WTC11 (cell line): ENCODE measurements around the gene ZMIZ1. TPM values are rescaled to one million over a fixed set of nuclear protein-coding genes. Genes with fewer than 3 reads are reported as not detected.

Experiments used
- ATAC-seq: fragments of 200-7000 bp; cut with Tn5 transposase; 2 replicates; pipeline ENCODE4 v1.10.0; 2021; ENCODE audit warnings: mild to moderate bottlenecking, moderate library complexity
- CTCF ChIA-PET: fragments of 300-600 bp; sonication (Branson Sonifier 250); formaldehyde crosslinking; loops from one replicate; lab custom pipeline; 2021; ENCODE audit warnings: antibody characterized with exemption; lab: Charles Lee
- POLR2A ChIA-PET: fragments of 350-600 bp; sonication (Branson Sonifier 250); formaldehyde crosslinking; loops from one replicate; lab custom pipeline; 2021; ENCODE audit warnings: antibody characterized with exemption; lab: Charles Lee
- DNase-seq: peaks from one replicate; pipeline ENCODE4 v3.0.0; 2021; ENCODE audit warnings: low spot score
- H3K27ac Mint-ChIP-seq: 2 replicates; pipeline ENCODE4 v1.8.0; 2021; ENCODE audit warnings: mixed read lengths
- H3K27me3 Mint-ChIP-seq: 2 replicates; pipeline ENCODE4 v1.8.0; 2021; ENCODE audit warnings: low read depth, mild to moderate bottlenecking, moderate library complexity, mixed read lengths
- H3K36me3 Mint-ChIP-seq: 2 replicates; pipeline ENCODE4 v1.8.0; 2021; ENCODE audit warnings: mixed read lengths
- H3K4me1 Mint-ChIP-seq: 2 replicates; pipeline ENCODE4 v1.8.0; 2022; ENCODE audit warnings: mixed read lengths
- H3K4me3 Mint-ChIP-seq: 2 replicates; pipeline ENCODE4 v1.8.0; 2021; ENCODE audit warnings: mild to moderate bottlenecking, moderate library complexity, mixed read lengths
- H3K9me3 Mint-ChIP-seq: 2 replicates; pipeline ENCODE4 v1.8.0; 2021; ENCODE audit warnings: mixed read lengths
- CREM ChIP-seq: sonication (generic); formaldehyde crosslinking; IDR thresholded peaks from 2 replicates; pipeline ENCODE4 v1.8.1; 2022; ENCODE audit warnings: mild to moderate bottlenecking, missing genetic modification reagents, moderate library complexity
- EMX1 ChIP-seq: fragments of 250-450 bp; sonication (Bioruptor Pico); IDR thresholded peaks from 2 replicates; pipeline ENCODE4 v1.8.0; 2021; ENCODE audit warnings: mild to moderate bottlenecking
- ESRRA ChIP-seq: sonication (generic); formaldehyde crosslinking; IDR thresholded peaks from 2 replicates; pipeline ENCODE4 v1.8.1; 2022; ENCODE audit warnings: mild to moderate bottlenecking, missing genetic modification reagents, borderline replicate concordance
- FOXJ3 ChIP-seq: sonication (generic); formaldehyde crosslinking; IDR thresholded peaks from 2 replicates; pipeline ENCODE4 v1.9.0; 2021; ENCODE audit warnings: missing genetic modification reagents, mild to moderate bottlenecking, borderline replicate concordance
- FOXK1 ChIP-seq: sonication (generic); formaldehyde crosslinking; IDR thresholded peaks from 2 replicates; pipeline ENCODE4 v1.8.0; 2022; ENCODE audit warnings: mild to moderate bottlenecking, moderate library complexity, missing genetic modification reagents
- GABPB1 ChIP-seq: sonication (generic); formaldehyde crosslinking; IDR thresholded peaks from 2 replicates; pipeline ENCODE4 v1.8.1; 2023; ENCODE audit warnings: mild to moderate bottlenecking, missing genetic modification reagents
- IRF2 ChIP-seq: sonication (generic); formaldehyde crosslinking; IDR thresholded peaks from 2 replicates; pipeline ENCODE4 v1.8.0; 2022; ENCODE audit warnings: low read depth, missing genetic modification reagents, borderline replicate concordance
- JUN ChIP-seq: sonication (generic); formaldehyde crosslinking; IDR thresholded peaks from 2 replicates; pipeline ENCODE4 v1.8.0; 2023; ENCODE audit warnings: mild to moderate bottlenecking, missing genetic modification reagents
- MYBL2 ChIP-seq: sonication (generic); formaldehyde crosslinking; IDR thresholded peaks from 2 replicates; pipeline ENCODE4 v1.8.1; 2023; ENCODE audit warnings: mild to moderate bottlenecking, moderate library complexity, missing genetic modification reagents
- NR1H2 ChIP-seq: sonication (generic); formaldehyde crosslinking; IDR thresholded peaks from 2 replicates; pipeline ENCODE4 v1.9.0; 2021; ENCODE audit warnings: mild to moderate bottlenecking, moderate library complexity, missing genetic modification reagents
- ZNF219 ChIP-seq: sonication (generic); formaldehyde crosslinking; IDR thresholded peaks from 2 replicates; pipeline ENCODE4 v1.8.0; 2023; ENCODE audit warnings: missing genetic modification reagents, mild to moderate bottlenecking, borderline replicate concordance
- ZNF232 ChIP-seq: sonication (generic); formaldehyde crosslinking; IDR thresholded peaks from 2 replicates; pipeline ENCODE4 v1.8.0; 2022; ENCODE audit warnings: mild to moderate bottlenecking, missing genetic modification reagents
- ZNF416 ChIP-seq: fragments of 250-450 bp; sonication (Bioruptor Pico); IDR thresholded peaks from 2 replicates; pipeline ENCODE4 v1.9.0; 2021; ENCODE audit warnings: mild to moderate bottlenecking, inconsistent platforms
- total RNA-seq: library from RNA; stranded (reverse); gene quantifications from 3 replicates; pipeline ENCODE4 v1.2.3, GENCODE V29; 2021
- TF ChIP-seq, protein P1 (sequence below): sonication (generic); formaldehyde crosslinking; IDR thresholded peaks from 2 replicates; pipeline ENCODE4 v1.8.1; 2022; ENCODE audit warnings: mild to moderate bottlenecking, missing genetic modification reagents, moderate library complexity, borderline replicate concordance
- TF ChIP-seq, protein P2 (sequence below): sonication (generic); formaldehyde crosslinking; IDR thresholded peaks from 2 replicates; pipeline ENCODE4 v1.8.1; 2023; ENCODE audit warnings: mild to moderate bottlenecking, missing genetic modification reagents, moderate library complexity
- TF ChIP-seq, protein P3 (sequence below): sonication (generic); formaldehyde crosslinking; IDR thresholded peaks from 2 replicates; pipeline ENCODE4 v1.8.1; 2023; ENCODE audit warnings: mild to moderate bottlenecking, missing genetic modification reagents
- TF ChIP-seq, protein P4 (sequence below): fragments of 250-450 bp; sonication (Bioruptor Pico); IDR thresholded peaks from 2 replicates; pipeline ENCODE4 v2.1.2; 2022; ENCODE audit warnings: mild to moderate bottlenecking, moderate library complexity
- TF ChIP-seq, protein P5 (sequence below): fragments of 250-450 bp; sonication (Bioruptor Pico); IDR thresholded peaks from 2 replicates; pipeline ENCODE4 v1.9.0; 2021; ENCODE audit warnings: mild to moderate bottlenecking, borderline replicate concordance
- TF ChIP-seq, protein P6 (sequence below): sonication (generic); formaldehyde crosslinking; IDR thresholded peaks from 2 replicates; pipeline ENCODE4 v1.8.0; 2023; ENCODE audit warnings: mild to moderate bottlenecking, missing genetic modification reagents
- TF ChIP-seq, protein P7 (sequence below): sonication (generic); formaldehyde crosslinking; IDR thresholded peaks from 2 replicates; pipeline ENCODE4 v1.8.0; 2022; ENCODE audit warnings: mild to moderate bottlenecking, missing genetic modification reagents

Gene ZMIZ1
- total RNA-seq, 1 experiment from 2014 or later = 44.4 TPM

DNA sequence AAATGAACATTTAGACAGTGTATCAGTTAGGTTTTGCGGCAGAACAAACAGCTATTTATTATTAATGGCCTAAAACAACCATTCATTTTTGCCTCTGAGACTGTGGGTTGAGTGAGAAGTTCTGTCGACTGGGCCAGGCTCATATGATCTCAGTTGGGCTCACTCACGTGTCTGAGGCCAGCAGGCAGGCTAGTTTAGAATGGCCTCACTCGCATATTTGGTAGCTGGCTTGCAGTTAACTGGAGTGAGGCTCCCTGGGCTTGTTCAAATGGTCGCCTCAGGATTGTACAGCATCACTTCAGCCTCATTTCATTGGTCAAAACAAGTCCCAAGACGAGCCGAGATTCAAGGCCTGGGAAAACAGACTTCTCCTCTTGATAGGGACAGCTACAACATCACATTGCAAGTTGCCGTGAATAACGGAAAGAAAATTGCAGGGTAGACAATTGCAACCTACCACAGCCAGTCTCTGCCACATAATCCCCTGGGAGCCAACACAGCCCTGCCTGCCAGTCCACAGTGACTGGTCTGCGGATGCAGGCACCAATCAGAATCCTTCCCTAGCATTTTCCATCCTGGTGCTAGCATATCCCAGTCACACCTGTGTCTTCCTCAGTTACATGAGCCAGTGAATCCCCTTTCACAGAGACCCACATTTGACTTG is 255.4 kb downstream of the ZMIZ1 start:
- ChIA-PET POLR2A (no interaction called here), CTCF (interaction anchor here (1.0 to 3.0 kb wide), 2 partner anchors 22 to 51 kb away, joined by 4 to 9 read pairs; partner anchors contain the start of gene PPIF)
- no peaks in the 10 kb centered on the region for H3K36me3 Mint-ChIP-seq
- H3K27ac Mint-ChIP-seq = no peak overlapping the region
- TF ChIP-seq FOXK1 = no peak
- no peak for TF ChIP-seq ESRRA
- TF ChIP-seq, protein P1, sequence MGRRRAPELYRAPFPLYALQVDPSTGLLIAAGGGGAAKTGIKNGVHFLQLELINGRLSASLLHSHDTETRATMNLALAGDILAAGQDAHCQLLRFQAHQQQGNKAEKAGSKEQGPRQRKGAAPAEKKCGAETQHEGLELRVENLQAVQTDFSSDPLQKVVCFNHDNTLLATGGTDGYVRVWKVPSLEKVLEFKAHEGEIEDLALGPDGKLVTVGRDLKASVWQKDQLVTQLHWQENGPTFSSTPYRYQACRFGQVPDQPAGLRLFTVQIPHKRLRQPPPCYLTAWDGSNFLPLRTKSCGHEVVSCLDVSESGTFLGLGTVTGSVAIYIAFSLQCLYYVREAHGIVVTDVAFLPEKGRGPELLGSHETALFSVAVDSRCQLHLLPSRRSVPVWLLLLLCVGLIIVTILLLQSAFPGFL (CRISPR knock-in tag) = no peak
- no peak for TF ChIP-seq ZNF219 (CRISPR knock-in tag)
- TF ChIP-seq FOXJ3 (CRISPR knock-in tag) = no peak
- no peak for TF ChIP-seq MYBL2 (CRISPR knock-in tag)
- no peaks in the 10 kb centered on the region for H3K4me1 Mint-ChIP-seq
- H3K4me3 Mint-ChIP-seq = no peak overlapping the region
- ATAC-seq (no peak), DNase-seq (no peak)
- H3K9me3 Mint-ChIP-seq = peaks cover 5% of the 10 kb centered on the region
- no peaks in the 10 kb centered on the region; the same call in 1 of the 2 replicates for H3K27me3 Mint-ChIP-seq

DNA sequence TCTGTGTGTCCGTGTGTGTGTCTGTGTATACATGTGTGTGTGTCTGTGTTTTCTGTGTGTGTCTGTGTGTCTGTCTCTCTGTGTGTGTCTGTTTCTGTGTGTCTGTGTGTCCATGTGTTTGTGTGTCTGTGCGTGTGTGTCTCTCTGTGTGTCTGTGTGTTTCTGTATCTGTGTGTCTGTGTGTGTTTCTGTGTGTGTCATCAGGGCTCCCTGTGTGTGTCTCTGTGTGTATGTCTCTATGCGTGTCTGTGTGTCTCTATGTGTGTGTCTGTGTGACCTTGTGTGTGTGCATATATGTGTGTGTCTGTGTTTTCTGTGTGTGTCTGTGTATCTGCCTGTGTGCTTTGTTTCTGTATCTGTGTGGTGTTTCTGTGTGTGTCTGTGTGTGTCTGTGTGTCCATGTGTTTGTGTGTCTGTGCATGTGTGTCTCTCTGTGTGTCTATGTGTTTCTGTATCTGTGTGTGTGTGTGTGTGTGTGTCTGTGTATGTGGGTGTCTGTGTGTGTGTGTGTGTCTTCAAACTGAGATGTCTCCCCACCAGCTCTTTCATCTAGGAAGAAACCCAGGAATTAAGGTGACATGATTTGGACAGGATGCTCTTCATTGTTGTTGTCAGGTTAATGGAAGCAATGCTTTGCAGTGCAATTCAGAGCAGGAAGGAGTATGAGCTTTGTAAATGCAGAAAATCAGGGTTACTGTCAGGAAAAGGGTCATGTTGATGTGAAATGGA is 257.8 kb downstream of the ZMIZ1 start:
- ChIA-PET POLR2A (no interaction called here), CTCF (no interaction called here)
- H3K27me3 Mint-ChIP-seq = no peaks in the 10 kb centered on the region
- no peaks in the 10 kb centered on the region for H3K4me1 Mint-ChIP-seq
- ATAC-seq (no peak), DNase-seq (no peak)
- no peaks in the 10 kb centered on the region for H3K9me3 Mint-ChIP-seq
- no peak overlapping the region for H3K4me3 Mint-ChIP-seq
- H3K27ac Mint-ChIP-seq = no peak overlapping the region
- H3K36me3 Mint-ChIP-seq = no peaks in the 10 kb centered on the region
- TF ChIP-seq JUN (CRISPR knock-in tag) (no peak), ZNF416 (no peak), CREM (no peak), IRF2 (CRISPR knock-in tag) (no peak), GABPB1 (no peak), EMX1 (CRISPR knock-in tag) (no peak), ZNF232 (no peak), NR1H2 (CRISPR knock-in tag) (no peak)
- TF ChIP-seq, protein P2, sequence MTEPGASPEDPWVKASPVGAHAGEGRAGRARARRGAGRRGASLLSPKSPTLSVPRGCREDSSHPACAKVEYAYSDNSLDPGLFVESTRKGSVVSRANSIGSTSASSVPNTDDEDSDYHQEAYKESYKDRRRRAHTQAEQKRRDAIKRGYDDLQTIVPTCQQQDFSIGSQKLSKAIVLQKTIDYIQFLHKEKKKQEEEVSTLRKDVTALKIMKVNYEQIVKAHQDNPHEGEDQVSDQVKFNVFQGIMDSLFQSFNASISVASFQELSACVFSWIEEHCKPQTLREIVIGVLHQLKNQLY (CRISPR knock-in tag) = no peak
- TF ChIP-seq, protein P3, sequence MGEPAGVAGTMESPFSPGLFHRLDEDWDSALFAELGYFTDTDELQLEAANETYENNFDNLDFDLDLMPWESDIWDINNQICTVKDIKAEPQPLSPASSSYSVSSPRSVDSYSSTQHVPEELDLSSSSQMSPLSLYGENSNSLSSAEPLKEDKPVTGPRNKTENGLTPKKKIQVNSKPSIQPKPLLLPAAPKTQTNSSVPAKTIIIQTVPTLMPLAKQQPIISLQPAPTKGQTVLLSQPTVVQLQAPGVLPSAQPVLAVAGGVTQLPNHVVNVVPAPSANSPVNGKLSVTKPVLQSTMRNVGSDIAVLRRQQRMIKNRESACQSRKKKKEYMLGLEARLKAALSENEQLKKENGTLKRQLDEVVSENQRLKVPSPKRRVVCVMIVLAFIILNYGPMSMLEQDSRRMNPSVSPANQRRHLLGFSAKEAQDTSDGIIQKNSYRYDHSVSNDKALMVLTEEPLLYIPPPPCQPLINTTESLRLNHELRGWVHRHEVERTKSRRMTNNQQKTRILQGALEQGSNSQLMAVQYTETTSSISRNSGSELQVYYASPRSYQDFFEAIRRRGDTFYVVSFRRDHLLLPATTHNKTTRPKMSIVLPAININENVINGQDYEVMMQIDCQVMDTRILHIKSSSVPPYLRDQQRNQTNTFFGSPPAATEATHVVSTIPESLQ = no peak
- TF ChIP-seq, protein P4, sequence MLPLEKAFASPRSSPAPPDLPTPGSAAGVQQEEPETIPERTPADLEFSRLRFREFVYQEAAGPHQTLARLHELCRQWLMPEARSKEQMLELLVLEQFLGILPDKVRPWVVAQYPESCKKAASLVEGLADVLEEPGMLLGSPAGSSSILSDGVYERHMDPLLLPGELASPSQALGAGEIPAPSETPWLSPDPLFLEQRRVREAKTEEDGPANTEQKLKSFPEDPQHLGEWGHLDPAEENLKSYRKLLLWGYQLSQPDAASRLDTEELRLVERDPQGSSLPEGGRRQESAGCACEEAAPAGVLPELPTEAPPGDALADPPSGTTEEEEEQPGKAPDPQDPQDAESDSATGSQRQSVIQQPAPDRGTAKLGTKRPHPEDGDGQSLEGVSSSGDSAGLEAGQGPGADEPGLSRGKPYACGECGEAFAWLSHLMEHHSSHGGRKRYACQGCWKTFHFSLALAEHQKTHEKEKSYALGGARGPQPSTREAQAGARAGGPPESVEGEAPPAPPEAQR = no peak
- TF ChIP-seq, protein P5, sequence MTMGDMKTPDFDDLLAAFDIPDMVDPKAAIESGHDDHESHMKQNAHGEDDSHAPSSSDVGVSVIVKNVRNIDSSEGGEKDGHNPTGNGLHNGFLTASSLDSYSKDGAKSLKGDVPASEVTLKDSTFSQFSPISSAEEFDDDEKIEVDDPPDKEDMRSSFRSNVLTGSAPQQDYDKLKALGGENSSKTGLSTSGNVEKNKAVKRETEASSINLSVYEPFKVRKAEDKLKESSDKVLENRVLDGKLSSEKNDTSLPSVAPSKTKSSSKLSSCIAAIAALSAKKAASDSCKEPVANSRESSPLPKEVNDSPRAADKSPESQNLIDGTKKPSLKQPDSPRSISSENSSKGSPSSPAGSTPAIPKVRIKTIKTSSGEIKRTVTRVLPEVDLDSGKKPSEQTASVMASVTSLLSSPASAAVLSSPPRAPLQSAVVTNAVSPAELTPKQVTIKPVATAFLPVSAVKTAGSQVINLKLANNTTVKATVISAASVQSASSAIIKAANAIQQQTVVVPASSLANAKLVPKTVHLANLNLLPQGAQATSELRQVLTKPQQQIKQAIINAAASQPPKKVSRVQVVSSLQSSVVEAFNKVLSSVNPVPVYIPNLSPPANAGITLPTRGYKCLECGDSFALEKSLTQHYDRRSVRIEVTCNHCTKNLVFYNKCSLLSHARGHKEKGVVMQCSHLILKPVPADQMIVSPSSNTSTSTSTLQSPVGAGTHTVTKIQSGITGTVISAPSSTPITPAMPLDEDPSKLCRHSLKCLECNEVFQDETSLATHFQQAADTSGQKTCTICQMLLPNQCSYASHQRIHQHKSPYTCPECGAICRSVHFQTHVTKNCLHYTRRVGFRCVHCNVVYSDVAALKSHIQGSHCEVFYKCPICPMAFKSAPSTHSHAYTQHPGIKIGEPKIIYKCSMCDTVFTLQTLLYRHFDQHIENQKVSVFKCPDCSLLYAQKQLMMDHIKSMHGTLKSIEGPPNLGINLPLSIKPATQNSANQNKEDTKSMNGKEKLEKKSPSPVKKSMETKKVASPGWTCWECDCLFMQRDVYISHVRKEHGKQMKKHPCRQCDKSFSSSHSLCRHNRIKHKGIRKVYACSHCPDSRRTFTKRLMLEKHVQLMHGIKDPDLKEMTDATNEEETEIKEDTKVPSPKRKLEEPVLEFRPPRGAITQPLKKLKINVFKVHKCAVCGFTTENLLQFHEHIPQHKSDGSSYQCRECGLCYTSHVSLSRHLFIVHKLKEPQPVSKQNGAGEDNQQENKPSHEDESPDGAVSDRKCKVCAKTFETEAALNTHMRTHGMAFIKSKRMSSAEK (CRISPR knock-in tag) = no peak
- TF ChIP-seq, protein P6, sequence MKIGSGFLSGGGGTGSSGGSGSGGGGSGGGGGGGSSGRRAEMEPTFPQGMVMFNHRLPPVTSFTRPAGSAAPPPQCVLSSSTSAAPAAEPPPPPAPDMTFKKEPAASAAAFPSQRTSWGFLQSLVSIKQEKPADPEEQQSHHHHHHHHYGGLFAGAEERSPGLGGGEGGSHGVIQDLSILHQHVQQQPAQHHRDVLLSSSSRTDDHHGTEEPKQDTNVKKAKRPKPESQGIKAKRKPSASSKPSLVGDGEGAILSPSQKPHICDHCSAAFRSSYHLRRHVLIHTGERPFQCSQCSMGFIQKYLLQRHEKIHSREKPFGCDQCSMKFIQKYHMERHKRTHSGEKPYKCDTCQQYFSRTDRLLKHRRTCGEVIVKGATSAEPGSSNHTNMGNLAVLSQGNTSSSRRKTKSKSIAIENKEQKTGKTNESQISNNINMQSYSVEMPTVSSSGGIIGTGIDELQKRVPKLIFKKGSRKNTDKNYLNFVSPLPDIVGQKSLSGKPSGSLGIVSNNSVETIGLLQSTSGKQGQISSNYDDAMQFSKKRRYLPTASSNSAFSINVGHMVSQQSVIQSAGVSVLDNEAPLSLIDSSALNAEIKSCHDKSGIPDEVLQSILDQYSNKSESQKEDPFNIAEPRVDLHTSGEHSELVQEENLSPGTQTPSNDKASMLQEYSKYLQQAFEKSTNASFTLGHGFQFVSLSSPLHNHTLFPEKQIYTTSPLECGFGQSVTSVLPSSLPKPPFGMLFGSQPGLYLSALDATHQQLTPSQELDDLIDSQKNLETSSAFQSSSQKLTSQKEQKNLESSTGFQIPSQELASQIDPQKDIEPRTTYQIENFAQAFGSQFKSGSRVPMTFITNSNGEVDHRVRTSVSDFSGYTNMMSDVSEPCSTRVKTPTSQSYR = no peak
- TF ChIP-seq, protein P7, sequence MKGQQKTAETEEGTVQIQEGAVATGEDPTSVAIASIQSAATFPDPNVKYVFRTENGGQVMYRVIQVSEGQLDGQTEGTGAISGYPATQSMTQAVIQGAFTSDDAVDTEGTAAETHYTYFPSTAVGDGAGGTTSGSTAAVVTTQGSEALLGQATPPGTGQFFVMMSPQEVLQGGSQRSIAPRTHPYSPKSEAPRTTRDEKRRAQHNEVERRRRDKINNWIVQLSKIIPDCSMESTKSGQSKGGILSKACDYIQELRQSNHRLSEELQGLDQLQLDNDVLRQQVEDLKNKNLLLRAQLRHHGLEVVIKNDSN (CRISPR knock-in tag) = no peak
